ENCODE data around the gene MSX1.

Gene MSX1

GRCh38 chr4:4858527-4859324 is 739 bp upstream of the MSX1 start:
- no peak for DNase-seq

- DNase-seq, result no peak
These were observed 534 bp downstream of the MSX1 start for GRCh38 chr4:4859799-4860599.

- DNase-seq, result peak; percentile 50
These were observed 1.3 kb downstream of the MSX1 start for GRCh38 chr4:4860600-4861389.

GRCh38 chr4:4861390-4862018 is 2.0 kb downstream of the MSX1 start:
- DNase-seq, result no peak

- no peak for DNase-seq
These were observed 2.6 kb downstream of the MSX1 start for GRCh38 chr4:4862071-4862551.

- no peak for DNase-seq
These were observed 3.4 kb downstream of the MSX1 start for GRCh38 chr4:4862665-4863482.

GRCh38 chr4:4864443-4864939 is 5.0 kb downstream of the MSX1 start:
- DNase-seq, result no peak

GRCh38 chr4:4864940-4865704 is 5.7 kb downstream of the MSX1 start:
- DNase-seq, result no peak

GRCh38 chr4:4865705-4866123 is 6.2 kb downstream of the MSX1 start:
- DNase-seq, result no peak

- peak; percentile 30 for DNase-seq
These were observed 6.8 kb downstream of the MSX1 start for GRCh38 chr4:4866124-4866865.

- no peak for DNase-seq
These were observed 7.5 kb downstream of the MSX1 start for GRCh38 chr4:4866866-4867374.

GRCh38 chr4:4867375-4868039 is 8.0 kb downstream of the MSX1 start:
- peak; percentile 38 for DNase-seq

- no peak for DNase-seq
These were observed 8.7 kb downstream of the MSX1 start for GRCh38 chr4:4868040-4868757.

- no peak for DNase-seq
These were observed 9.6 kb downstream of the MSX1 start for GRCh38 chr4:4868758-4869723.

GRCh38 chr4:4869731-4870571 is 10.5 kb downstream of the MSX1 start:
- no peak for DNase-seq
